Hematopoietic multipotent progenitor cell treated with erythropoietin and hydrocortisone succinate and interleukin-3 and kit ligand, for 8 days (in vitro differentiated cells): ENCODE results near the gene HMG20A.

Experiments
- DNase-seq: peaks from one replicate; pipeline ENCODE4 v3.0.0-alpha.2; 2015

The HMG20A gene

DNA sequence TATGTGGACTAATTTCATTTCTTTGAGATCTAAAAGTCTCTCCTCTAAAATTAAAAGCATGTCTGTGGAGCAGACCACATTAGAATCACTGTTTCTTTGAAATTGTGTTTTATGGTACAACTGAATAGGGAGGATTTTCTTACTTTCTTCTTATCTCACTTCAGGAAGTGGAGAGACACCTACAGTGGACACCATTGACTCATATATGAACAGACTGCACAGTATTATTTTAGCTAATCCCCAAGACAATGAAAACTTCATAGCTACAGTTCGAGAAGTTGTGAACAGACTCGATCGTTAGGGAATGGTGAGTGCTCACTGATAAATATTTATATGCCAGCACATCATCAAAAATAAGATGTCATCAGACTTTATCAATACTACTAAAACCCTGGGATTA, 58.3 kb downstream of the HMG20A start:
- no peak for DNase-seq

DNA sequence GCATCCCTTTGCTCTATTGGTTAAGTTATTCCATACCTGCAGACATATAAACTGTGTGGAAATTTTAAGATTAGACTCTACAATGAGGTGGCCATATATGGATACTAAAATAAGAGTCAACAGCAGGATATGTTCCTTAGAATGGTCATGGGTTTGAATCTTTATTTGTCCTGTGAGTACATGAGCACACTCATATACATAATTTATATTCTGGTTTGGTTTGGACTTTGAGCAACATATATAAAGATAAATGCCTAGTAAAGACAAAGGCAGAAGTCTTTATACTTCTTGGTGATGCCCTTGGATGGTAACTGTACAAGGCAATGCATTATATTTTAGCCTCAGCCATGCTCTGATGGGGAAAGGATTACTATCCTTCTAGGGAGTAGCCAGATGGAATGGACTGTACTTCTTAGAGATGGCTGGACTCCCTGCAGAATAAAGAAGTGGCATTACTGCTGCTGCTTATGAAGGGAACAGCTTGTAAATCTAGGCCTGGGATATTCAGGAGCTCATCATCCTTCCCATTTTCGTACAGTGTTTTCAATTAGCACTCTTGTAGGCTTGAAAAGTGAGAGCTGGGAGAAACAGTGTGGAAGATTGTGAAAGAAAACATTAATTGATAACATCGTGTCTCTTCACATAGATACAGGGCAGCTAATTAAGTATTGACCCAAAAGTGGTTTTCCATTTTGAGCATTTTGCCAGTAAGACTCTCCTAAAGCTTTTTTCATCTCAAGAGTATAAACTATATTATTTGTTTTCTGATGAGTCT, 60.4 kb downstream of the HMG20A start:
- no peak for DNase-seq

DNA sequence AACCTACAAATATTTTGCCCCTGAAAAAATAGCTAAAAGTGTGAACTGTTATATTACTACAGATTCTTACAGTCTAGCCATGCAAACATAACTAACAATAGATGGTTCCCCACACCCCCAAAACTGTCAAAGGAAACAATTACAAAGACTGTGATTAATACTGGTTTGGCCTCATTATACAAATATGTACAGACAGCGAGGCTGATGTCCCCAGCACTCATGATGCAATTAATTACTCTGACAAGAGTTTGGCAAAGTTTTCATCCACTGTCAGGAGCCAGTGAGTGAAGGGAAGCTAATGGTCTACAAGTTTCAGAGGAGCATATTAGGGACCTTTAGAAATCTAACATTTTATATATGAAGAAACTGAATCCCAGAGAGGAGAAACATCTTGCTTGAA, 61.0 kb downstream of the HMG20A start:
- no peak for DNase-seq

DNA sequence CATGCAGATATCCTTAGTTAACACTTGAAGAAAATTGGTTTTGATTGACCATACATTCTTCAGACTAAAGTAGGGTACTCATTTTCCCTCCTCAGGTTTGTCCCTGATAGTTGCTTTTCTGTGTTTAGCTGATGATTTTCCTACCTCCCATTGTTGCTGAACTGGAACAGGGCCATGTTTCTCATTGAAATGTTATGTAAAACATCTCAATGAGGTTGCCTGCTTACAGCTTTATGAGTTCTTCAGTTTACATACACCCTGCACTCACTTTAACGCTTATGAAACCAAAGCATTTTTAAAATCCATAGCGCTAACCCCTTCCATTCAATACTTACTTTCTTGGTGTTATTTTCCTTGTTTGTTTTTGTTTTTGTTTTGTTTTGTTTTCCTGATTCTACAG, 61.9 kb downstream of the HMG20A start:
- no peak for DNase-seq

DNA sequence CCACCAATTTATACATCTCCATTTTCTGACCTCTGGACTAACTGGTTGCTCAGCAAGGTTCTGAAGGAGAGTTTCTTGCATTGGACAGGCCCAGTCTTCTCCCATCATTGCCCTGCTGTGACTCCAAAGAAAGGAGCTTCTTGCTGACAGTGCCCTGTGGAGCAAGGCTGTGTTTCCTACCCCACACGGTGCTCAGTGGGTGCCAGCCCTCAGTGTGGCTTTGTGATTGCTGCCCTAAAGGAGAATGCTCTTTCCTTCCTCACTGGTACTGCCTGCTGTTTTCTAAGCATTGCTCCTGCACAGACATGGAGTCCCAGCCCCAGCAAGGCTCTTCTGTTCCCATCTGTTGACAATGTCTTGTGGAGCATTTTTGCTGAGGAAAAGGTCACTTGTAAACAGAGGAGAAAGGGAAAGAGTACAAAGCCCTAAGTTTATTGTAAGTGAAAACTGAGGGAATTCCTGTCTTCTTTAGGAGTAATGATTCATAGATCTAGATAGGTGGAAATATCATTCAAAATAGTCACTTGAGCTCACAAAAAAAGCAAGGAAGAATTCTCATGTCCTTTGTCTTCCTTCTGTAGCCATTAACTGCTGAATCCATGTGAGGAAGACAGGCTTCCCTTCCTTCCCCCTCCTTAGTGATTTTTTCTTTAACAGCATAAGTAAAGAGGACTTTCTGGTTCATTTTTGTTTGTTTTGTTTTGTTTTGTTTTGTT, 62.9 kb downstream of the HMG20A start:
- no peak for DNase-seq

DNA sequence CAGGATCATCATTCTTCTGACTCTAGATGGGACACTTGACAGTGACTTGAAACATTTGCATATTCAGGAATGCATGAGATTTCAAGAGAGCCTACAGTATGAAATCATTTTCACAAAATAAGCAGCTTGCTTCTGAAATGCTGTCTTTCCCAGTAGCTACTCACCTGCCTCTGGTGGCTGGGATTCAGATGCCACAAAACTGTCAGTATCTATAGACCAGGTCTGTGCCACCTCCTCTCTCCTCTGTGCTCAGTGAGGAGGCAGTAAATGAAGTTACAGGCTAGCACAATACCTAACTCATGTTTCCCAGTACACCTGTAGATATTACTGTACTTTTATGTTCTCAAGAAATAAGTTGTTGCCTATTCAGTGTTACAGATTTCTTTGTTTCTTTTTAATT, 64.3 kb downstream of the HMG20A start:
- no peak for DNase-seq

DNA sequence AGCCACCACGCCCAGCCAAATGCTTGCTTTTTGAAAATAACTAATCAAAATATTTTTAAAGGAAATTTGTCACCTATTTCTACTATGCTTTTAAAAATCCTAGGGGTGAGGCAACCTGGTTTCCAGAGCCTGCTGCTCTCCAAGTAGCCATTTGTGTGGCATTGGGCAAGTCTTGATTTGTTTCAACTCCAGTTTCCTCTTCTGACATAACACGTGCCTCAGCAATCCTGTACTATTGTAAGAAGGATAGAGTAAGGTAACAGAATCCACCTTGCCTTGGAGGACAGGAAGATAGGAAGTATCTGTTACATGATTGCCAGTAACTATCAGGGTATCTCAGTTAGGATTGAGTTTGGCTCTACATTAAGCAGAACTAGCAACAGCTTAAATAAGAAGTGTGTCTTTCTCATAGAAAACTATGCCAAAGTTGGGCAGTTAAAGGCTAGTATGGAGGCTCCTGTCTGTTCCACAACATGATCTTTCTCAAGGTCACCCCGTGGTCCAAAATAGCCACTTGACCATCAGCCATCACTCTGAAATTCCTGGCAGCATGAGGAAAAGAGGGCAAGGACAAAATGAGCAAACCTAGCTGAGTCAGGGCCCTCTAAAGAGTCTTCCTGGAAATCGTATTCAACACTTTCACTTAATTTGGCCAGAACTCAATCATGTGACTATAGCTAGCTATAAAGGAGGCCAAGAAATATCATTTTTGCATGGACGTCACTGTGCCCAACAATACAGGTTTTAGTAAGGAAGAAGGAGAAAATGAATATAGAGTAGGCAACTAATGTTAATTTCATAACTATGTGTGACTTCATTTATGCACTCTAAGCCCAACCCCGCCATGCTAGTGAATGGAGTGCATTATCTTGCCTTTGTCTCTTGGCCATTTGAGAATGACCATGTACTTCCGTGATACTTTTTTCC, 66.1 kb downstream of the HMG20A start:
- DNase-seq = no peak

DNA sequence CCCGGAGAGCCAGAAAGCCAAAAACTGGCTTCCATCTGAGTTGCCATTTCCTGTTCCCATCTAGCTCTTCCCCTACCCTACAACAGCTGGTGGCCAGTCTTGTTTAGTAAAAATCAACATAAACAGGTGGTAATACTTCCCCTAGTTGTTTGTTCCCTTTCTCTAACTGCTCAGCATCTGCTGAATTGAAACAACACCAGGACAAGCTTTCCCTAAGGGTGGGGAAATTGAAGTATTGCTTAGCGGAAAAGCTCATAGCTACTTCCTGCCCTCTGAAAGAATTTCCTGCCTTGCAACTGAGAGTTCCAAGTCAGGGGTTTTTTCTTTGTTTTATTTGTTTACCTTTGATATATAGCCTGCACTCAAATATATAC, 66.8 kb downstream of the HMG20A start:
- DNase-seq = no peak

DNA sequence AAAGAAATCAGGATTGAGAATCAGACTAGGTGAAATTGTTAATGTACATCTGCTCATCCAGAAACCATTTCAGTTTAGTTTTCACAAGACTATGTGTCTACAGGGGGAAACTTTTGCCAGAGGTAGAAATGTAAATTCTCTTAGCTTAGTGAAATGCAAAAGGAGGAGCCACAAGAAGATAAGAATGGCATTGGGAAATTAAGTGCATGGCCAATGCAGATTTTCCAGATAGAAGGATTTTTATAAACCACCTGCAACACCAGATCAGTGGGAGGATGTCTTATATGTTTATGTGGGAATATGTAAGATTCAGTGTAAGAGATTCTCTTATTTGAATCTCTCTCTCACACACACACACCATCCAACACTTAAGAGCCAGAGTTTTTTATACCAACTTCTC, 67.2 kb downstream of the HMG20A start:
- no peak for DNase-seq

DNA sequence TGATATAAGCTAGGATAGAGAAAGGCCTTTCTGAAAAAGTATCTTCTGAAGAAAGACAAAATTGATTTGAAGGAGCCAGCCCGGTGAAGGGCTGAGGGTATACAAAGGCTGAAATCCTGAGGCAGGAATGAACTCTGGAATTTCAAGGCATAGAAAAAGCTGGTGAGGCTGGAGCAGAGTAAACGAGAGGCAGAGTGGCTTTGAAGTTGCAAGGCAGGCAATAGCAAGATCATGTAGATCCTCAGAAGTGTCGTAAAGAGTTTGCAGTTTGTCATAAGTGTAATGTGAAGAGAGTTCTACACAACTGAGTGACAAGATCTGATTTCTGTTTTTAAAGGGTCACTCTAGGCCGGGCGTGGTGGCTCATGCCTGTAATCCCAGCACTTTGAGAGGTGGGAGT, 69.0 kb downstream of the HMG20A start:
- DNase-seq = no peak

DNA sequence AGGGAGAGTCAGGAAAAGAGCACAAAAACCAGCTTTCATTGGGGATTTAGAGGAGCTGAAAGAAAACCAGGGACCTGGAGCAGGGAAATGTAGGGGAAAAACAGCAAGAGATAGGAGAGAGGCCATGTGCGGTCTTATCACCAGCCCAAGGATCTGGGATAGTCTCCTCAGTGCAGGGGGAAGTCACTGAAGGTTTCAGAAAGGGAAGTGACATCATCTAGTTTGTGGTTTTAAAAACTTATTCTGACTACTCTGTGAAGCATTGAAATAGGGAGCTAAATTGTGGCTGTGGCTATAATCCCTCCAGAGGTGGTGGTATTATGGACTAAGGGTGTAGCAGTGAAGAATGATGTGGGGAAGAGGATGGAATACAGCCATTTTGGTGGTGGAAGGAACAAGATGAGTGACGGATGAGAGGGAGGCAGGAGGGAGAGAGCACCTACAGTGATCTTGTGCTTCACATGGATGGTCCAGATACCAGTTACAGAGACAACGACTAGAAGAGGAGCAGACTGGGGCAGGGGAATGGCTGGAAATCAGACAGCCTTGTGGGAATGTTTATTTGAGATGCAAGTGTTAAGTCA, 72.7 kb downstream of the HMG20A start:
- peak; percentile 42 for DNase-seq

DNA sequence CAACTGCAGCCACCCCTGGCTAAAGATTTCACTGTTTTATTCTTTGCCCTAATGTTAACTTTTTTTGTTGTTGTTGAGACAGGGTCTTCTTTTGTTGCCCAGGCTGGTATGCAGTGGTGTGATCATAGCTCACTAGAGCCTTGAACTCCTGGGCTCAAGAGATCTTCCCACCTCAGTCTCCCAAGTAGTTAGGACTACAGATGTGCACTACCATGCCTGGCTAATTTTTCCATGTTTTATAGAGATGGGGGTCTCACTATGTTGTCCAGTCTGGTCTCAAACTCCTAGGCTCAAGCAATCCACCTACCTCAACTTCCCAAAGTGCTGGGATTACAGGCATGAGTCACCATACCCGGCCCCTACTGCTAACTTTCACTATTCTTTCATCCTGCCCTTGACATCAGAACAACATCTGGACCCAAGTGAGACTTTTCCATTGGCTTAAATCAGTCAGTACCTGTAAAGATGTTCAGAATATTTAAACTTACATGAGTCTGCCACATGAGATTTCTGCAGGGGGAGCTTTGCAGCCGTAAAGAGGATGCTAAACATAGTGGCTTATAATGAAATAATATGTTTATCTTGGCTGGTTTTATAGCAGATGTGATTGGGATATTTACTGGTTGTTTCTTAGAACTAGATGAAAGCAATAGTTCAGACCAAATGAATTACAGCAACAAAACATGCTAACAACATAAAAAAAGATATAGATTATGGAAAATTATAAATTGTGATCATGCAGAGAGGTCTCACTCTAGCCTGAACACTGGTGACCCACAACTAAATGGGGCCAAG, 73.6 kb downstream of the HMG20A start:
- no peak for DNase-seq

DNA sequence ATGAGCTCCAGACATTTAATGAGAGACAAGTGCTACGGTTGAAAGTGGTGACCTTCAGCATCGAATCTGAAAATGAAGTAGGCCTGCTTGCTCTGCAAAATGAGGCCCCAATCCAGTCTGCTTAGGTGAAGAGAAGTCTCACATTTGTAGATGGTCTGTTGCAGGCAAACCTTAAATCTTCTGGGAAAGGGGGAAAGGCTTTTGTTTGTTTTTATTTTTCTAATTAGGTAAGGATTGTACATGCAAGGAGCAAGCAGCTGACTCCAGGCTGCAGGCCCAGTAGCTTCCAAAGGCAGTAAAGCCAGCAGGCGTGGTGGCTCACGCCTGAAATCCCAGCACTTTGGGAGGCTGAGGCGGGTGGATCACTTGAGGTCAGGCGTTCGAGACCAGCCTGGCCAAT, 74.3 kb downstream of the HMG20A start:
- DNase-seq = no peak

DNA sequence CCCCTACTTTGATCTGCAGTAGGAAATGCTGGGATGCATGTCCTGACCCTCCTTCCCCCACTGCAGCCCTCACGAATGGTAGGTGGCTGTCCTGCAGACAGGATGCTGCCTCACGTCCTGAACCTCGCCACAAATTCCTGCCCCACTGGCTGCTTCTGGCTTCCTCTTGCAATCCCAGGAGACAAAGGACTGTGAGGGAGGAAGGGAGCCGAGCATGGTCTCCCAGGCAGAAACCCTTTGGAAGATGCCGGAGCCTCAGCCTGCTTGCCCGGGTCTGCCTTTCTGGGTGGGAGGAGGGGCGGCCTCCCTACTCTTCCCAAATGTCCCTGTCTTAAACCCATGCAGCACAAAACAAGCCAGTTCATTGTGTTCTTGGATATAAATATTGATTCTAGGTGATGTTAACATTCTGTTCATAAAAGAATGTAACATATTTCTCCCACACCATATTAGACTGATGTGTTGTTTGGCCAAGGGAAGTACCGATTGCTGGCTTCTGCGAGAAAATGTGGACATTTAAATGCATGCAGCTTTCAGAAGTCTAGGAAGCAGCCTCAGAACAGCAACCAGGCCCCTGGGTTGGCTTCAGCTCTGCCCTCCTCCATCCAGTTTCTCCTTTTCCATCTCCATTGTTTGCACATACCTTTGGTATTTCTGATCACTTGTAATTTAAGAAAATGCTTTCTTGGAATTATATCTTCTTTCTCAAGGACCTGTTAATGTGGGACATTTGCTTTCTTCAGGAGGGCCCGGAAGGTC, 75.3 kb downstream of the HMG20A start:
- DNase-seq = no peak

DNA sequence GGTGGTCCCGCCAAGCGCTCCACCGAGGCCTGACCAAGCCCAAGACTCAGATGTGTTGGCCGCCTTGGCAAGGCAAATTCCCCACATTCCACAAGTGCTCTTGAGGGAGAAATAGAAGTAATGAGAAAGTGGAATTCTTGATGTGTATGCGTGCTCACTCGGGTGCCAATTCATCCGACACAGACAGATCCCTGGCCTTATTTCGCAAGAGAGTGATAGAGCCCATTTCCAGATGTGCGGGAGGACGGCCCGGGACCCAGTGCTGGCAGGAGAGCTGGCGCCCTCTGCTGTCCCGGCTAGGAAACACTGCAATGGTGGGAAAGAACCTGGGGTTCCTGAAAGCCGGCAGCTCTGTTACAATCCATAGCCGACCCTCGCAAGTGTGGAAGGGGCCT, 76.0 kb downstream of the HMG20A start:
- peak; percentile 71 for DNase-seq

DNA sequence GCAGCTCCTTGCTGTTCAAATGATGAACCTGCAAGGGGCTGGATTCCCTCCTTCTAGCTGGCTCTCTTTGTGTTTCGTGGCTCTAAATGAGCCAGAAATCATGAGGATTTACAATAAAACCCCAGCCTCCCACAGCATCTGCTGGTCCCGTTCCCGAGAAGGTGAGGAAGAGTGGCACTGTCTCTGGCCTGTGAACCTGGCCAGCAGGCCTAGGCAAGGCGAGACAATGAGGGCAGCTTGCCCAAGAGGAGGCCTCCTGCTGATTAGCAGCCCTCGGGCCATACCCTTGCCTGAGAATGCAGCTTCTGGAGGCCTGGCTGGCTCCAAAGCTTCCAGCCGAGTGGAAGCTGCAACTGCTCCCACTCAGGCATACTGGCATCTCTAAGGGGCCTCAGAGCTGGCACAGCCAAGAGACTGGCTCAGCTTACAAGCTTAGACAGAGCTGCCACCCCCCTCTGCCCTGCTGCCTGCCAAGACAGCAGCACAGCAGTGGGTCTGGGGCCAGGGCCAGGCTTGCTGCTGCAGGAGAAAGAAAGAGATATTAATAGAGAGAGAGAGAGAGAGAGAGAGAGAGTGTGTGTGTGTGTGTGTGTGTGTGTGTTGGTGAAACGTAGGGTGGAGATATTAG, 76.5 kb downstream of the HMG20A start:
- no peak for DNase-seq

DNA sequence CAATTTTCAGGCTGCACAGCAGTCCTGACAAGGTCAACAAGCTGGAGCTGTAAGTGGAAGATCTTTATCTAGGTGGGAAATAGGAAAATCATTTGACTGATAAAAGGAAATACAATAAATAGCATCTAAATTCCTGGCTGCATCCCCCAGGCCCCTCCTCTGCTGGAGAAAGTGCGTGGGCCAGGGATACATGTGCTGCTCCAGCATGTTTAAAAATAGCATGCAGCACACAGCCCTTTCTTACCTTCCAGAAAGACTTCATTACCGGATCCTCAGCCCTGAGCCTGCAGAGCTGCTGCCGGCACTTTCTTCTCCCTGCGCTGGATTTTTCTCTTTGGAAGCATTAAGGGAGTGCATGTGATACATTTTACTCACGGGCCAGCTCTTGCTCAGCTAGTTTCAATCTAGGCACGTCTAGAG, 77.3 kb downstream of the HMG20A start:
- no peak for DNase-seq

DNA sequence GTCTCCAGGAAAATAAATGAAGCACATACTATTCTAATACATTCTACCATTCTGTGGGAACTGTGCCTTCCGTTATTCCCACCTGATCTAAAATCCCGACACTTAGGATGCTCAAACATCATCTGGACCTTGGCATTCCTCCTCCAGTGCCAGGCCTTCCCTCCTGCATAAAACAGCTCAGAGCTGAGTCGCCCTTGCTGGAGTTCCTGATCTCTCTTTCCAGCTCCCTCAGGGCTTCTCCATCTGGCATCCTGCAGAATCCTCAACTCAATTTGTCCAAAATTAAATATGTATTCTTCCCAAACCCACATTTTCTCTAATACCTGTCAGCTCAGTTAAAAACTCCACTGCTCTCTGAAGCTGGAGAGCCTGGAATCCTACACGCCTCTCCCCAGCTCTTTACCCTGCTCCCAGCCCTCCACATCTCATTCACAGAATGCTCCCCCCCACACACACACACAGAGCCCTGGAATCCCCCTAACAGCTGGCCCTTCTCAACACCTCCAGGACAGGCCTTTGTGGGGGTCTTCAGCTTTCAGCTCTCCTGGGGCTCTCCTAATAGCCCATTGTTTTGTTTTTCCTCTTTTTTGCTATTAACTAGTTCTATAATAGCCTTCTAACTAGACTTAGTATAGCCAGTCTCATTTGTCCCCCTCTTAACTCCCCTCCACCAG, 78.5 kb downstream of the HMG20A start:
- DNase-seq = no peak

DNA sequence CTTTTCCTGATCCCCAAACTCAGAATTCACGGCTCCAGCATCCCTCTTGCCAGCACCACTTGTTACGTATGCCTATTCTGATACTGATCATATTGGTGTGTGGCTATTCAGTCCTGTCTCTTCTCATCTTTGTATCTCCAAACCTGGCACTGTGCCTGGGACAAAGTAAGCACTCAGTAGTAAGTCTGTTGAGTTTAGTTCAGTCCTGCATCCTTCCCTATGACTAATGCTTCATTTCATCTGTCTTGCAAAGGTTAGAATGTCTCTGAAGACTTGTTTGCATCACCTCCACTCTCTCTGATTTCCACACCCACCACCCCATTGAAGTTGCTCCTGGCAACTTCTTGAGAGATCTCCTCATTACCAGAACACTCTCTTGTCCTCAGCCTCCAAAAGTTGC, 80.3 kb downstream of the HMG20A start:
- no peak for DNase-seq

DNA sequence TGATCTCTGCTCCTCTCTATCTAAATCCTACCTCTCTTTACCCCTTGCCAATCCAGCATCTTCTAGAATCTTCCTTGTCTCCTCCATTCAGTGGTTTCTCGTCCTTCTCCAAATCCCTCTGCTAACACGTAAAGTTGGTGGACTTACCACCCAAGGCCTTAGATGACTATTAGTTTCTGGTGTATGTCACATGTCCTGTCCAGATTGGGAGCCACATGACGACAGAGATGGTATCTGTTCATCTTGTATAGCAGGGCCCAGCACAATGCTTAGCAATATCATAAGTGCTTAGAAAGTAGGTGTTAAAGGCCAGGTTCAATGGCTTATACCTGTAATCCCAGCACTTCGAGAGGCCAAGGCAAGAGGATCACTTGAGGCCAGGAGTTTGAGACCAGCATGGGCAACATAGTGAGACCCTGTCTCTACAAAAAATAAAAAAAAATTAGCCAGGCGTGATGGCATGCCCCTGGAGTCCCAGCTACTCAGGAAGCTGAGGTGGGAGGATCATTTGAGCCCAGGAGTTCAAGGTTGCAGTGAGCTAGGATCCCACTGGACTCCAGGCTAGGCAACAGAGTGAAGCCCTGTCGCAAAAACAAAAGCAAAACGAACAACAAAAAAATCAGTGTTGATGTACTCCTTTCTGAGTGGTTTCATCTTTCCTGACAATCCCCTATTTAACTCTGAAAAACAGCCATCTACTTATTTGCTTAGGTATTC, 81.8 kb downstream of the HMG20A start:
- DNase-seq = no peak
